NCI-H69 (cell line): ENCODE results near the gene GPR26.

Source experiments
- DNase-seq: peaks from one replicate; lab custom pipeline; 2025; lab: John Stamatoyannopoulos, UW

GPR26 gene, protein sequence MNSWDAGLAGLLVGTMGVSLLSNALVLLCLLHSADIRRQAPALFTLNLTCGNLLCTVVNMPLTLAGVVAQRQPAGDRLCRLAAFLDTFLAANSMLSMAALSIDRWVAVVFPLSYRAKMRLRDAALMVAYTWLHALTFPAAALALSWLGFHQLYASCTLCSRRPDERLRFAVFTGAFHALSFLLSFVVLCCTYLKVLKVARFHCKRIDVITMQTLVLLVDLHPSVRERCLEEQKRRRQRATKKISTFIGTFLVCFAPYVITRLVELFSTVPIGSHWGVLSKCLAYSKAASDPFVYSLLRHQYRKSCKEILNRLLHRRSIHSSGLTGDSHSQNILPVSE

DNA sequence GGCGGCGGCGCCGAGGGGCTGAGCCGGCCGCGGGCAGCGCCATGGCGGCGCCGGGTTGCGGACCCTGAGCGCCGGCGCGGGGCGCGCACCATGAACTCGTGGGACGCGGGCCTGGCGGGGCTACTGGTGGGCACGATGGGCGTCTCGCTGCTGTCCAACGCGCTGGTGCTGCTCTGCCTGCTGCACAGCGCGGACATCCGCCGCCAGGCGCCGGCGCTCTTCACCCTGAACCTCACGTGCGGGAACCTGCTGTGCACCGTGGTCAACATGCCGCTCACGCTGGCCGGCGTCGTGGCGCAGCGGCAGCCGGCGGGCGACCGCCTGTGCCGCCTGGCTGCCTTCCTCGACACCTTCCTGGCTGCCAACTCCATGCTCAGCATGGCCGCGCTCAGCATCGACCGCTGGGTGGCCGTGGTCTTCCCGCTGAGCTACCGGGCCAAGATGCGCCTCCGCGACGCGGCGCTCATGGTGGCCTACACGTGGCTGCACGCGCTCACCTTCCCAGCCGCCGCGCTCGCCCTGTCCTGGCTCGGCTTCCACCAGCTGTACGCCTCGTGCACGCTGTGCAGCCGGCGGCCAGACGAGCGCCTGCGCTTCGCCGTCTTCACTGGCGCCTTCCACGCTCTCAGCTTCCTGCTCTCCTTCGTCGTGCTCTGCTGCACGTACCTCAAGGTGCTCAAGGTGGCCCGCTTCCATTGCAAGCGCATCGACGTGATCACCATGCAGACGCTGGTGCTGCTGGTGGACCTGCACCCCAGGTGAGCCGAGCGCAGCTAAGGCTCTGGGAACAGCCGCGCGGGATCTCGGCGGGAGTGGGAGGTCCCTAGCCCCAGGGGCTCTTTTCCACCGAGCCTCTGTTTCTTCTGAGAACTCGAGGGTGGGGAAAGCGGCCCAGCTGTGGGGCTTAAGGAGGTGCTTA lies at the start of gene GPR26:
Gene GPR26 (plus strand): TSS at position 38 of the 919 bp plus-strand sequence. CDS start 53 bp downstream, at position 91.
- DNase-seq, result no peak

DNA sequence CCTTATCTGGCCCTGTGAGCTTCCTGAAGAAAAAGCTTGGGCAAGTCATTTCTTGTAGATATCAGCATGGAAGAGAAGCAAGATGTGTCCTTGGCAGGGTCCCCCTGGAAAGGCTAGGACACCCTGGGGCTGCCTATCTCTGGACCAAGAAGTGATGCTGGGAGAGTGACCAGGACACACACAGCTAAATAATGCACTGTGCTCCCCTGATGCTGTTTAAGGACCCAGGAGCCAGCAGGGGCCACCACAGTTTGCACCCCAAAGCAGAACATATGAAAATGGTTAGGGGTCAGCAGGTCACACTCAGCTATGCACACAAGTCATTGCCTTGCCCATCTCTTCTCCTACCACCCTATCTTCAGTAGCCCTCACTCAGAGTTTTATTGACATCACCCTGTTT lies 47.9 kb upstream of the GPR26 start:
- no peak for DNase-seq

DNA sequence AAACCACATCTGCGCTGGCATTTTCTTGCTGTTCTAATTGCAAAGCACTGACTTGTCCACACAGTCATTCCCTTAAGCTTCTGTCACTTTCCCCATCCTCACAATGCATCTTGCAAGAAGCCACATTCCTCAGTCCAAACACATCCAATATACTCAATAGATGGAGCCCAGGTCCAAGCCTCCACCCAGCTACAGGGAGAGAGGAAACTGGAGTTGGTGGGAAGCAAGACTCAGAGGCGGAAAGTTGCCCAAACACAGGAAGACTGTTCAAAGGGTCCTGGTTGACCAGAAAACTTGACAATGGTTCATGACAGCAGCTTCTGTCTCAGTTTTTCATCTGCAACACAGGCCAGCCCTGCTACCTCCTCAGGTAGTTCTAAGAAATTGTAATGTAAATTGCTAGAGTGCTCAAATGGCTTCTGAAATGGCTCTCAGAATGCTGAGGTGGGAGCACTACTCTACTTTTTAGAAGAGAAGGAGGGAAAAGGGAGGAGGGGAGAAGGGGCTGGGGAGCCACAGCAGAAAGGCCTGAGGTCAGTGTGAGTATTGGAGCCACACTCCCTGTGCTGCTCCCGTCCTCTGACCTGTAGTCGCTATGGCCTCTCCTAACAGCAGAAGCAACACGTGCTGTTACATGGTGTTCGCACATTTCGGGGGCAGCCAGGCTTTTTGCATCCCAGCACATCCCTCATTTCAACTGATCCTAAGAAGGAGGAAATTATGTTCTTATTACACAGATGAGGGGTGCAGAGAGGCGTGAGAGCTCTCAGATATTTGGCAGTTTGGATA lies 46.9 kb upstream of the GPR26 start:
- DNase-seq, result no peak

DNA sequence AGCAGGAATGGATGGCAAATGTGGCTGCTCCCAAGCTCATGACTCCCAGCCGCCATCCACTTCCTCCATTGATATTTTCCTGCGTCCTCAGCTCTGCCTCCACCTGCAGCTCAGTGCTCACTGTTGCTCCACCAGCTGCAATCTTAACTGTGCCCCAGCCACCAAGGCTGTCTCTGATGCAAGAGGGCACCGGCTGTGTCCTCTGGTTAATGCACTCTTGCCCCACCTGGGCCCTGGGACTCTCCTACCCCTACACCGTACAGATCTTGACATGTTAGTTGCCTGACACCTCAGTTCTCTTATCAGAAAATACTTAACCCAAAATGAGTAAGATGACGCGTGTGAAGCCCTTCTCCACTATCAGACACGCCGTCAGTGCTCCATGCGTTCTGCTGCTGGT lies 45.5 kb upstream of the GPR26 start:
- no peak for DNase-seq

DNA sequence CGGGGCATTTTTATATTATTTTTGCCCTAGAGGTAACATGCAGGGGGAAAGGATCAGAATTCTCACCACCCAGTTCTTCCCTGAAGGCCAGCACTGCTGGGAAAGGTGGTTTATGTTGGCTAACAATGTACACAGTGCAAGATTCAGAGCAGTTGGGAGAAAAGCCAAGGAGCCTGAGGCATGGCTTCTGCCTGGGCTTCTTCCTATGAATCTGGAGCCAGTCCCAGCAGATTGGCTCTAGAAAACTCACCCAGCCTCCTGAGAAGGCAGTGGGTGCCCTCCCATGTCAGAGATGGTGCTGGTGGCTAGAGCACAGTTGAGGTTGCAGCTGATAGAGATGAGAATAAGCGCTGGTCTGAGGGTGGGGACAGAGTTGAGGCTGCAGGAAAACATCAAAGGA lies 44.7 kb upstream of the GPR26 start:
- no peak for DNase-seq

DNA sequence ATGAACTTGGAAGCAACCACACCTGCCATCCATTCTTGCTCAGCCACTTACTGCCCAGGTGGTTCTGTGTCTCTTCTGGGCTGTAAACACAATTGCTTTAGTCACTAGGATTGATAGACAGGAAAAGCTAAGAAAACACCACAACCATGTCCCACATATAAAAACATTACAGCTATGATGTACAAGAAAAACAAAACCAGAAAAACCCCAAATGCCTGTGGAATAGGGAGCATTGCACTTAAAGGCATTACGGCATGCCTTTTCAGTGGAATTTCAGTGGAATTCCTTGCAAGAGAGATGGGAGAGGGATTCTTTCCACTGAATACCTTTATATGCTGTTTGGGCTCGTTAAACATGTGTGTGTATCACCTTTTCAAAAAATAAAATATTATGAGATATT lies 44.2 kb upstream of the GPR26 start:
- no peak for DNase-seq

DNA sequence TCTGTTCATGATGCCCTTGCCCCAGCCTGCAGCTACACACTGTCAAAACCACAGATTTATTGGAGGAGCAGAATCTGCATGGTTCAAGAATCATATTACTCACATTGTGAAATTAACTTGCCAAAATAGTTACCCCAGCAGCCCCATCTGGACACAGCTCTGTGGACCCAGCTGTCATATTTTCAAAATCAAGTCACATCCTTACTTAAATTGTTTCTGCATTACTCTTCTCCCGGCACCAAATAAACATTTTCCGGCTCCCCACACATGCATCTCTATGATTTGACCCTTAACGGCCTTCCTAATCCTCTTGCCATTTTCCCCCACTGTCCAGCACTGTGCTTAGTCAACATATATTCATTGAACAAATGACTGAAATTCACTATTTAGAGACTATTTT lies 43.8 kb upstream of the GPR26 start:
- DNase-seq, result no peak

DNA sequence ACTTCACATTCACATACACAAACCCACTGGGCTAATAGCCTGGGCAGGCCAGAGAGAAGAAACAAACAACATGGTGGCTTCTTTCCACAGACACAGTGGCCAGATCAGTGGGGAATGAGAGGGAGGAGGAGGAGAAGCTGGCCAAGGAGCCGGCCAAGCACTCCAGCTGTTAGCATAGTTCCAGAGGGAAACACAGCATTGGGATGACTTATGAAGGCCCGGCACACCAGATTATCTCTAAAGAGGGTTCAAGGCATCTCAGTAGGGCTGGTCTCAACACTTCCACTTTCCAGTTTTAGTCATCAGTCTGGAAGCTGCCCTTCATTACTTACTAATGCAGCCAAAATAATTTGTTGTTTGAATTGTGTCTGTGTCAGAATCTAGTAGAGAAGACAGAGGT lies 42.1 kb upstream of the GPR26 start:
- no peak for DNase-seq

DNA sequence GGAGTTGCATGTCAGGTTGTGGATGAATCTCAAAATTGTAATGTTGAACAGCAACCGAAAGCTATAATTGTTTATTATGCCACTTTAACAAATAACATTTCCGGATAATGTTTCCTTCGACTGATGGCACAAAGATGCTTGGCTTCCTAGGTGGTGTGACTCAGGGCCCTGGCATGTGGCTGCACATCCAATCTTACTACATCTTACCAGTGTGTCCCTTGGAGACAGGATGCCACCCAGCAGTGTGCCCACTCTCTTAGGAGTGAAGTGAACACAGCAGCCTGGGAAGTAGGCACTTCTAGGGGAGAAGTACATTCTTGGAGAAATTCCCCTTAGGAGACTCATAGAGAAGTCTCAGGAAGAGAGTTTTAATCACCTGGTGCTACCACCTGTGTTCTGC lies 33.0 kb upstream of the GPR26 start:
- DNase-seq, result no peak

DNA sequence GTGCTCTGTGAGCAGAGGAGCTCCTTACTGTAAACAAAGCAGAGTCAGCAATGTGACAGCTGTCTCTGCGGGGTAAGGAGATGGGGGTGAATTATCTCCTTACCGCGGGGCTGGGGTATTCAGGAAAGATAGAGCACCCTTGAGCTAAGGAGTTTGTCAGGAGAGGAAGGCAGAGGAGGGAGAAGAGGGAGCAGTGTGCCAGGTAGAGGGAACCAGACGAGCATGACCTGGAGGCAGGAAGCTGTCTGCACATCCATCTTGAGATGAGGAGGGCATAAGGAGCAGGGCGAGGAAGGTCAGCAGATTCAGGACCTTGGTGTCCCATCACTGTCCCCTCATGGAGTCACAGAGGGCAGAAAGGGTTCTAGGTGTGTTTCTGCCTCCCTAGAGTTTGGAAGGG lies 32.5 kb upstream of the GPR26 start:
- no peak for DNase-seq

DNA sequence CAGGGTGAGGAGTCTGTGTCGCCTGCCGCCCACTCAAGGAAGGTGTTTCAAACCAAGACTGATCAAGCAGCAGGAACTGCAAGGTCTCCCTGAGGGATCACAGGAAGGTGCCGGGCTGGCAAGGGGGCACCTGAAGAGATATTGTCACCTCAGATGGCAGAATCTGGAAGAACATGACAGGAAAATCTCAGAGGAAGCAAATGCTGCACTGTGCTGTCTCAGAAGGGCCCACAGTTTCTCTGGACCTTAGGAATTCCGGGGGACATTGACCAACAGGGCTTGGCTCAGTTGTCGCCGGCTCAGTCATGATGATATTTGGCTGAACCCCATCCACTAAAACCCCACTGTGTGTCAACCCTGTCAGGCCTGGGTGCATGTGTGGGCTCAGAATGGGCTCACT lies 31.9 kb upstream of the GPR26 start:
- DNase-seq, result no peak

DNA sequence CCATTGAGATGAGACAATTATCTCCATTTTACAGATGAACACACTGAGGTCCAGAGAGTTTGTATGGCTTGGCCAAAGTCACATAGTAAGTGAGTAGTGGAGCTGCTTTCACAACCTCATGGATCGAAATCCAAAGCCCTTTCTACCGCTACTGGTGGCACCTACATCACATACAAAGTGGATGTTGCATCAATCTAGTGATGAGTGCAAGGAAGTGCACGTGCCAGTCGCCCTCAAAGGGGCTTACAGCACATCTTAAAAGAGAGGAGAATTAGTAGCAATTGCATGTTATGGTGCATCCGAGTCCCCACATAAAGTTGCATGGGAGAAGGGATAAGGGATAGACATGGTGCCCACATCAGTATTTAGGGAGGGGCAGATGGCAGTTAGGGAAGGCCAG lies 31.0 kb upstream of the GPR26 start:
- no peak for DNase-seq

DNA sequence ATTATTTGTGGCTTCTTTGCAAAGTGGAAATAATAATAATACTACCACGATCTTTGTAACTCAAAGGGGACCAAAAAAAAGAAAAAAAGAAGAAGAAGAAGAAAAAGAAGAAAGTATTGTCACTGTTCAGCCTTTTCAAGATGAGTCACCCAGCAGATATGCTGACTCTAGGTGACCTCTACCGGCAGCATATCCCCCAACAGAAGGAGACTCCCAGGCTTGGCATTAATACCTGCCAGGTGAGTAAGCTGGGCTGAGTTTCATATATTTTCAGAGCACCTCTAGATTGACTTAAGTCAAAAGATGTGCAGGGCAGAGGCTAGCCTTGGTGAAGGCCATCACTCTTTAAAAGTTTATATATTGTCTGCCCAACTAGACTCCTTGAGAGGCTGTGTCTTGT lies 30.4 kb upstream of the GPR26 start:
- DNase-seq, result no peak

DNA sequence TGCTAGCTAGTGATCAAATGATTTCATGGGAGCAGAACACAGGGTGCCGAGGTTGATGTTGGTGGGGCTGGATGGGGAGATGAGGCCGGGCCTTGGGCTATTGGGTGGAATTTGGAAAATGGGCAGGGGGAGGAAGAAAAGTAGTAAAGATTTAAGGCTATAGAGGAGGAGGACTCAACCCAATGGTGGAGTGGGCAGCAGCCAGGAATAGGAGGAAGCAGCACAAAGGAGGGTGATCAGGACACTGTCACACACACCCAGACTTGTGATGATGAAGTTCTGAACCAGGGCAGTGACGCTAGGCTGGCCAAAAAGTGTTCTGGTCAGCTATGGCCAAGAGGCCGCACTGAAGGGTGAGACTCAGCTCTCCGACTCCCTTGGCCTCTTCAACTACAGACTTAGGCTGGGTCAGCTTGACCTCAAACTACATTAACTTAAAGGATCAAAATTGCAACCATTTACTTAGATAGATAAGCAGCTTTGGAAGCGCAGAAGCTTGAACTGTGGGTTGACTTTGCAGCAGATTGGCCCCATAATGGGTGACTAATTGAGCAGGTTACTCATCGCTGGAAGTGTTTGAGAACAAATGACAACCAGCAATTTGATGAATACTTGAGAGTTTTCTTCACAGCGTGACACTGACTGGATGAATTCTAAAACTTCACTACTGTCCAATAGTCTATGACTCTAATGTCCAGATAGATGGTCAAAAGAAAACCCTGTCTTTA lies 29.4 kb upstream of the GPR26 start:
- DNase-seq, result no peak

DNA sequence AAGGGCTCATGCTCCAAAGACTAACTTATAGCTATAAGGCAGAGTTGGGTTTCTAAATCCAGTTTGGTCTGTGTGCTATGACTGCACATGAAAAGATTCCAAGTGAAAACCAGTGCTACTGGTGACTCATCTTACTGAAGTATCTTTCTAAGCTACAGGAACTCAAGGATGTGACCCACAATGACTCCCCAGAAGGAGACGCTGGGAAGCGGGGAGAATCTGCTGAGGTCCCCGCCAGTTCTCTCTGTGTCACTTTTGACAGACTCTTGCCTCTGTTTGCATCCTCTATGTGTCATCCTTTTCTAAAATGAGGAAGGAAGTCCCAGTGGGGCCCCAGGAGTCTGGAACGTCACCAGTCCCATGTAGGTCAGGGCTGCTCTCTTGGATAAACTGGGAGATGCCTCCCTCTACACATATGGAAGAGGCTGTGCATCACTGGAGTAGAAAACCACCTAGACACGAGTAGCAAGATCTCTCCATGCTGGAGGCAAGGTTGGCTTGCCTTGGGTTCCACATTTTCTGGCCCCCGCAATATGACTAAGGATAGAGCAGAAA lies 28.8 kb upstream of the GPR26 start:
- DNase-seq, result no peak

DNA sequence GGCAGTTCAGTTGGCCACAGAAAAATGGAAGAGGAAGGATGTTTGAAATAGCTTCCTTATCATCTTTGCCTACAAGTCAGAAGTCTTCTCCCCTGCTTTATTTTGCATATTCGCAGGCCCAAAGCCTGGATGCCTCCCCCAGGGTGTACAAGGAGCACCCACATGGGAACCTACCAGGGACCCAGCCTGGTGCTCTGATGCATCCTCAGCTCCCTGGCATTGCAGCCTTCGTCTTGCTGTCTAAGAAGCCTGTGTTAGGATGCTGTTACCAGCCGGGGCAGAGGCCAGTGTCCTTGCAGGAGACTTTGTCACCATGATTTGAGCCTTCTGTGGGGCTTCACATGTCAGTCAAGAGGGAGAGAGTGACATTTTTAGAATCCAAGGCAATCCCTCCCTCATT lies 27.0 kb upstream of the GPR26 start:
- DNase-seq, result no peak

DNA sequence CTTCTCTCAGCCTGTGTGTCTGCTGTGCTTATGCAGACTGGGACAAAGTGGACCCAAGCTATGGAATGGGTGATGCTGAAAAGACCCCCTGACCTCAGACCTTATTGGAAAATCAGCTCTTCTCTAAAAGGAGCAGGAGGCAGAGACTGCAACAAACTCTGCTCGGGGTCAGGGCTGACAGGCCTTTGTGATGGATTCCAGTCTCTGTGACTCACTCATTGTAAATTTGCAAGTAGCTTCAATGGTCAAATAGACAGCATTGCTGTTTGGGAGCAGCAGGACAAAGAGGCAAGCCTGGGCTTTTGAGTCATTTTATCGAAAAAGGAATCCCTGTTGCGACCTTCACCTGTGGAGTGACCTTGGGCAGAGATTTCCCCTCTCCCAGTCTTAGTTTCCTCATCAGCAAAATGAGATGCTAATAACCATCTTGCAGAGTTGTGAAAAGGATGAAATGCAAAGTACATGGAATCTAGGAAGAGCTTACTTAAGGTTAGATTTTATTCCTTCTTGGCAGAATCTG lies 26.1 kb upstream of the GPR26 start:
- no peak for DNase-seq

DNA sequence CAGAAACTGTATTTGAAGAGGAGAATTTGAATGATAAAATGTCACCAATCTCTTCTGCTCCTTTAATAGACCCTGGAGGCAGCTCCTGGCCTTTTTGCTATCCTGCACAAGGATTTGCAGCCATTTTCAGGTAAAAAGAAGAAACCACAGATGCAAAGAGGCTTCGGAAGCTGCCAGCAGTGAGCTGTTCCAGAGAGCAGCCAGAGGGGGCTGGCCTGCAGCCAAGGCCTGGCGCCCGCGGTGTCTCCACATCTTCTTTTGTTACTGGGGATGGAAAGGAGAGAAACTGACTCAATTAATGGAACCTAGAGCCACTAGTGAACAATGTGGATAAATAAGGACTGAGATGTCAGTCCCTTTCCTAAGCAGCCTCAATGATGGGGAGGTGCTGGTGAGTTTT lies 23.9 kb upstream of the GPR26 start:
- no peak for DNase-seq

DNA sequence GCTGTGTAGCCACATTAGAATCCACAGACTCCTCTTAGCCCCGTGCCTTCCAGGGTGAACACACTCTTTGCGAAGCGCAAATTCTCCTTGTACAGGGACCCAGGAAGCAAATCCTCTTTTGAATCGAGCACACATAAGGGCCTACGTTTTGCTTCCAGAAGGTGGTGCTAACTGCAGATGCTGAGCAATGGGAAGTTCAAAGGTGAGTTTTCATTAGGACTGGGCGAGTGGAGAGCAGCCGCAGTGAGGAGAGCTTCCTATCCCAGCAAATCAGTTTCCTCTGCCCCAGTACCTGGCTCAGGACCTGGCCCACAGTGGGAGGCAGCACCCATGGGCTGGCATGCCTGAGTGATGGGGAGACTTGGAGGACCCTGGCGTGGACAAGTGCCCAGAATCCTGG lies 23.5 kb upstream of the GPR26 start:
- DNase-seq, result no peak

DNA sequence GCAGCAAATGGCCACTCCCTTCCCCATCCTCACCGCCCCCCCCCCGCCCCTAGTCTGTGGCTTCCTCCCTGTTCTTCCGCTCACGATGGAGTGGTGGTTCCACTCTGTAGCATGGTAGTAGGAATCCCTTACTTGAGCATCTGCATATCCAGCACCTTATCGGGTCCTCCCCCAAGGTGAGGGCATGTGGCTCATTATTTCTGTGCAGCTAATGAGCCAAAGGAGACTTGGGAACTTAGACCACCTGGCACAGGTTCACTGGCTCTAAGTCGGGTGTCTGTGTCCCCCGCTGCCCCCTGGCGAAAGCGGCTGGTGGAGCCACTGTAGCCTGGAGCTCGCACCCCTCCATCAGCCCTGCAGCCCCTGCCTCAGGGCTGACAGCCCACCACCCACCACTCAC lies 22.8 kb upstream of the GPR26 start:
- no peak for DNase-seq

DNA sequence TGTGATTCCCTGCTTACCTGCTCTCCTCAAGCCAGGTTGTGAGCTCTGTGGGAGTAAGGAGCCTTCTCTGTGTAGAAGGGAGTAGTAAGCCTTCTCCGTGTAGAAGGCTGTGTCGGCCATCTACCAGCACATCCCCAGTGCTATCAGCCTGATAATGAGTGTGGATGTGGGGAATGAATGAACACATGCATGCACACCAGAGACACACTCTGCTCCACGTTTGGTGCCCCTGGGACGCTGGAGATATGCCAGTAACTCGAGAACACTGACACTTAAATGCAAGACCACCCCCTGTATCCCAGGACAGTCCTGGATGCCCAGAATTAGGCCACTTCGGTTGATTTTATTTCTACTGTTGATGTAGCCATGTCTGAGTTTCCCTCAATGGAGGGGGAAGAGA lies 21.1 kb upstream of the GPR26 start:
- no peak for DNase-seq
